A549 (cell line): ENCODE measurements around the gene GALNT16.
"Not testable (repeated sequence)": the region's sequence is repeated elsewhere in the genome, so short reads cannot be mapped to it uniquely, and the experiment has no call there.

Experiments
- ATOH8 ChIP-seq: fragments of 250-450 bp; sonication (Bioruptor Pico); IDR thresholded peaks from 2 replicates; pipeline ENCODE4 v1.5.0; 2020; ENCODE audit warnings: low read depth, mild to moderate bottlenecking, moderate library complexity
- POLR2A ChIP-seq: IDR thresholded peaks from 2 replicates; pipeline ENCODE4 v1.6.1; 2012; ENCODE audit warnings: mild to moderate bottlenecking, low read length

GRCh38 chr14:69391400-69391799 lies 131.4 kb downstream of the GALNT16 start:
- TF ChIP-seq POLR2A; ATOH8 (CRISPR knock-in tag): not testable (repeated sequence)
